HEK293 (cell line): ENCODE results near the gene PARD6G.

Experiments used
- CTCF ChIA-PET: fragments of 350-600 bp; formaldehyde crosslinking; extraction: SDS; loops from one replicate; lab custom pipeline; 2021; ENCODE audit warnings: antibody characterized with exemption; lab: Yijun Ruan, JAX
- POLR2A ChIA-PET: fragments of 300-600 bp; formaldehyde crosslinking; extraction: SDS; loops from one replicate; lab custom pipeline; 2020; ENCODE audit warnings: antibody characterized with exemption, inconsistent platforms; lab: Yijun Ruan, JAX
- H3K27ac ChIP-seq: fragments of 200-500 bp; sonication (Bioruptor generic); 2 replicates; pipeline ENCODE4 v1.5.1; 2014; ENCODE audit warnings: low read depth, low read length, control low read depth, inconsistent platforms; ENCODE audit errors: extremely low read depth
- H3K36me3 ChIP-seq, 2 experiments: fragments of 200-500 bp in 1 of 2; sonication (Bioruptor generic) in 1 of 2; 1 replicate in 1 of 2; 2 replicates in 1 of 2; pipeline ENCODE4 v1.5.1; 2014 to 2017; ENCODE audit warnings: inconsistent platforms in 2 of 2, low read length in 2 of 2; ENCODE audit not compliant: control insufficient read depth in 2 of 2, insufficient read depth in 1 of 2
- H3K4me1 ChIP-seq: fragments of 200-500 bp; sonication (Bioruptor generic); 2 replicates; pipeline ENCODE4 v1.5.1; 2014; ENCODE audit warnings: mild to moderate bottlenecking, low read length, inconsistent platforms; ENCODE audit not compliant: control insufficient read depth, insufficient read depth
- H3K4me3 ChIP-seq: 2 replicates; pipeline ENCODE4 v1.5.1; 2011; ENCODE audit warnings: low read depth, mild to moderate bottlenecking, control low read depth, low read length, moderate library complexity
- H3K9me3 ChIP-seq: fragments of 200-500 bp; sonication (Bioruptor generic); 2 replicates; pipeline ENCODE4 v1.5.1; 2014; ENCODE audit warnings: low read depth, low read length, inconsistent platforms; ENCODE audit not compliant: control insufficient read depth, insufficient read depth
- BCL11A ChIP-seq: fragments of 450-650 bp; formaldehyde crosslinking; IDR thresholded peaks from 2 replicates; pipeline ENCODE4 v1.5.1; 2016; ENCODE audit warnings: low read depth, missing biosample characterization, missing genetic modification characterization
- BCL6B ChIP-seq: fragments of 450-650 bp; formaldehyde crosslinking; IDR thresholded peaks from 2 replicates; pipeline ENCODE4 v1.5.1; 2017; ENCODE audit warnings: missing biosample characterization, missing genetic modification characterization
- GLIS1 ChIP-seq: fragments of 450-650 bp; formaldehyde crosslinking; IDR thresholded peaks from 2 replicates; pipeline ENCODE4 v1.5.1; 2016; ENCODE audit warnings: missing biosample characterization, missing genetic modification characterization
- GLIS2 ChIP-seq: fragments of 450-650 bp; formaldehyde crosslinking; IDR thresholded peaks from 2 replicates; pipeline ENCODE4 v1.5.1; 2016; ENCODE audit warnings: missing biosample characterization, missing genetic modification characterization
- KLF1 ChIP-seq: fragments of 450-650 bp; formaldehyde crosslinking; IDR thresholded peaks from 2 replicates; pipeline ENCODE4 v1.5.1; 2016; ENCODE audit warnings: missing biosample characterization, missing genetic modification characterization
- KLF16 ChIP-seq: fragments of 450-650 bp; formaldehyde crosslinking; IDR thresholded peaks from 2 replicates; pipeline ENCODE4 v1.5.1; 2017; ENCODE audit warnings: missing biosample characterization, missing genetic modification characterization
- MYNN ChIP-seq: fragments of 450-650 bp; formaldehyde crosslinking; IDR thresholded peaks from 2 replicates; pipeline ENCODE4 v1.5.1; 2016; ENCODE audit warnings: missing biosample characterization, missing genetic modification characterization, borderline replicate concordance
- OSR2 ChIP-seq: fragments of 450-650 bp; formaldehyde crosslinking; IDR thresholded peaks from 2 replicates; pipeline ENCODE4 v1.5.1; 2016; ENCODE audit warnings: missing biosample characterization, missing genetic modification characterization
- OVOL3 ChIP-seq: fragments of 450-650 bp; formaldehyde crosslinking; IDR thresholded peaks from 2 replicates; pipeline ENCODE4 v1.5.1; 2016; ENCODE audit warnings: missing biosample characterization, missing genetic modification characterization
- SCRT2 ChIP-seq: fragments of 450-650 bp; formaldehyde crosslinking; IDR thresholded peaks from 2 replicates; pipeline ENCODE4 v1.5.1; 2016; ENCODE audit warnings: missing biosample characterization, missing genetic modification characterization
- TCF7L2 ChIP-seq: IDR thresholded peaks from 2 replicates; pipeline ENCODE4 v1.6.1; 2011; ENCODE audit warnings: low read depth, mild to moderate bottlenecking, inconsistent platforms, low read length, moderate library complexity, borderline replicate concordance
- ZBTB26 ChIP-seq: fragments of 450-650 bp; formaldehyde crosslinking; optimal IDR thresholded peaks from 2 replicates; pipeline ENCODE3; 2016; ENCODE audit warnings: missing biosample characterization, mild to moderate bottlenecking, missing genetic modification characterization
- ZBTB6 ChIP-seq: fragments of 450-650 bp; formaldehyde crosslinking; IDR thresholded peaks from 2 replicates; pipeline ENCODE4 v1.5.1; 2017; ENCODE audit warnings: missing biosample characterization, missing genetic modification characterization
- ZFP41 ChIP-seq: fragments of 450-650 bp; formaldehyde crosslinking; IDR thresholded peaks from 2 replicates; pipeline ENCODE4 v1.5.1; 2016; ENCODE audit warnings: missing biosample characterization, missing genetic modification characterization, borderline replicate concordance
- ZNF18 ChIP-seq: fragments of 450-650 bp; formaldehyde crosslinking; IDR thresholded peaks from 2 replicates; pipeline ENCODE4 v1.5.1; 2016; ENCODE audit warnings: missing biosample characterization, missing genetic modification characterization
- ZNF221 ChIP-seq: fragments of 450-650 bp; formaldehyde crosslinking; IDR thresholded peaks from 2 replicates; pipeline ENCODE4 v1.5.1; 2017; ENCODE audit warnings: missing biosample characterization, missing genetic modification characterization, borderline replicate concordance
- ZNF274 ChIP-seq, 2 experiments: fragments of 200-500 bp in 1 of 2; fragments of 450-650 bp in 1 of 2; sonication (Bioruptor generic) in 1 of 2; formaldehyde crosslinking in 1 of 2; IDR thresholded peaks; 2 replicates each; pipeline versions ENCODE4 v1.5.1 to v1.6.1; 2014 to 2016; ENCODE audit warnings: borderline replicate concordance in 1 of 2, inconsistent platforms in 1 of 2, low read length in 1 of 2, missing biosample characterization in 1 of 2, missing genetic modification characterization in 1 of 2
- ZNF302 ChIP-seq: fragments of 450-650 bp; formaldehyde crosslinking; IDR thresholded peaks from 2 replicates; pipeline ENCODE4 v1.5.1; 2016; ENCODE audit warnings: missing biosample characterization, missing genetic modification characterization, low read depth
- ZNF311 ChIP-seq: fragments of 450-650 bp; formaldehyde crosslinking; IDR thresholded peaks from 2 replicates; pipeline ENCODE4 v1.5.1; 2017; ENCODE audit warnings: missing biosample characterization, missing genetic modification characterization, borderline replicate concordance
- ZNF510 ChIP-seq: fragments of 450-650 bp; formaldehyde crosslinking; IDR thresholded peaks from 2 replicates; pipeline ENCODE4 v1.5.1; 2018; ENCODE audit warnings: mild to moderate bottlenecking, missing genetic modification characterization, missing biosample characterization; ENCODE audit not compliant: insufficient replicate concordance
- ZNF558 ChIP-seq: fragments of 450-650 bp; formaldehyde crosslinking; IDR thresholded peaks from 2 replicates; pipeline ENCODE4 v1.5.1; 2016; ENCODE audit warnings: missing biosample characterization, missing genetic modification characterization
- ZNF645 ChIP-seq: fragments of 450-650 bp; formaldehyde crosslinking; IDR thresholded peaks from 2 replicates; pipeline ENCODE4; 2016; ENCODE audit warnings: missing biosample characterization, missing genetic modification characterization
- ZNF701 ChIP-seq: fragments of 450-650 bp; formaldehyde crosslinking; IDR thresholded peaks from 2 replicates; pipeline ENCODE4 v1.5.1; 2016; ENCODE audit warnings: missing biosample characterization, missing genetic modification characterization
- ZNF747 ChIP-seq: fragments of 450-650 bp; formaldehyde crosslinking; IDR thresholded peaks from 2 replicates; pipeline ENCODE4 v1.5.1; 2016; ENCODE audit warnings: missing biosample characterization, missing genetic modification characterization
- ZNF785 ChIP-seq: fragments of 450-650 bp; formaldehyde crosslinking; IDR thresholded peaks from 2 replicates; pipeline ENCODE4 v1.5.1; 2016; ENCODE audit warnings: missing biosample characterization, missing genetic modification characterization
- ZSCAN16 ChIP-seq: fragments of 450-650 bp; formaldehyde crosslinking; IDR thresholded peaks from 2 replicates; pipeline ENCODE4 v1.5.1; 2016; ENCODE audit warnings: missing biosample characterization, missing genetic modification characterization
- ZSCAN18 ChIP-seq: fragments of 450-650 bp; formaldehyde crosslinking; IDR thresholded peaks from 2 replicates; pipeline ENCODE4 v1.5.1; 2016; ENCODE audit warnings: missing biosample characterization, missing genetic modification characterization
- ZXDB ChIP-seq: fragments of 450-650 bp; formaldehyde crosslinking; IDR thresholded peaks from 2 replicates; pipeline ENCODE4 v1.5.1; 2016; ENCODE audit warnings: missing biosample characterization, missing genetic modification characterization

PARD6G gene

GRCh38 chr18:80233899-80234298 is 13.4 kb downstream of the PARD6G start (continued):
- TF ChIP-seq BCL11A (tag by site-specific recombination), result no peak
- no peak for TF ChIP-seq OSR2 (tag by site-specific recombination)
- TF ChIP-seq ZNF302, result no peak
- TF ChIP-seq OVOL3 (tag by site-specific recombination), result no peak
- TF ChIP-seq MYNN (tag by site-specific recombination), result no peak
- TF ChIP-seq ZNF221 (tag by site-specific recombination), result no peak
- no peak for TF ChIP-seq GLIS2 (tag by site-specific recombination)
- no peak for TF ChIP-seq ZNF18 (tag by site-specific recombination)
- no peak for TF ChIP-seq ZNF785 (tag by site-specific recombination)
- no peak for TF ChIP-seq ZNF510

GRCh38 chr18:80233201-80233835 is 14.0 kb downstream of the PARD6G start:
- ChIA-PET CTCF (interaction anchor here (0.6 kb wide), 1 partner anchor 8 kb away, joined by 3 read pairs; no protein-coding TSS in a partner anchor), POLR2A (no interaction called here)
- Histone ChIP-seq H3K36me3 (no peaks in the 10 kb centered on the region), H3K27ac (no peak overlapping the region), H3K4me1 (no peaks in the 10 kb centered on the region), H3K9me3 (no peaks in the 10 kb centered on the region), H3K4me3 (no peak overlapping the region)
- TF ChIP-seq SCRT2 (no peak), ZNF311 (tag by site-specific recombination) (no peak), ZXDB (no peak), GLIS2 (tag by site-specific recombination) (no peak), ZBTB26 (tag by site-specific recombination) (no peak), ZFP41 (tag by site-specific recombination) (no peak), ZNF645 (tag by site-specific recombination) (no peak), ZNF747 (tag by site-specific recombination) (no peak), KLF16 (no peak), KLF1 (tag by site-specific recombination) (no peak), ZNF701 (tag by site-specific recombination) (no peak), TCF7L2 (no peak), BCL6B (tag by site-specific recombination) (no peak), GLIS1 (tag by site-specific recombination) (no peak), ZNF274 (IDR thresholded peaks at IDR 0.05; ENCODE audit: low read length) (no peak), ZNF274 (tag by site-specific recombination; IDR thresholded peaks at IDR 0.05; ENCODE audit: borderline replicate concordance) (no peak), ZBTB6 (tag by site-specific recombination) (no peak), ZNF558 (tag by site-specific recombination) (no peak), ZSCAN16 (tag by site-specific recombination) (no peak), ZSCAN18 (tag by site-specific recombination) (no peak)
